OCI-M1 (cell line): ENCODE measurements around the gene ZNF624.

ENCODE experiments used
- DNase-seq: peaks from one replicate; lab custom pipeline; 2025; lab: John Stamatoyannopoulos, UW

ZNF624 gene

GRCh38 chr17:16593356-16594102, 60.1 kb downstream of the ZNF624 start:
- peak; percentile 50 for DNase-seq

GRCh38 chr17:16589097-16589969, 64.3 kb downstream of the ZNF624 start:
- DNase-seq = peak; percentile 89

GRCh38 chr17:16585796-16586195, 67.9 kb downstream of the ZNF624 start:
- no peak for DNase-seq

- peak; percentile 91 for DNase-seq
Observed at GRCh38 chr17:16584273-16584995, 69.2 kb downstream of the ZNF624 start.

GRCh38 chr17:16583781-16584180, 69.9 kb downstream of the ZNF624 start:
- no peak for DNase-seq

- no peak for DNase-seq
Observed at GRCh38 chr17:16573466-16573865, 80.2 kb downstream of the ZNF624 start.
